Adrenal gland (tissue), 5 donors: ENCODE measurements around the gene ACER3.

Source experiments
- POLR2A ChIP-seq, 2 donors: fragments of 450-650 bp; IDR thresholded peaks; one replicate each; pipeline ENCODE4 v1.6.1; 2017; ENCODE audit warnings: antibody characterized with exemption in 2 of 2, mild to moderate bottlenecking in 2 of 2, moderate library complexity in 1 of 2
- TF ChIP-seq, protein P1 (sequence below), 6 experiments: fragments of 450-650 bp in 4 of 6; fragments of 200-600 bp in 2 of 6; sonication (generic) in 1 of 6; IDR thresholded peaks; 1 replicate in 5 of 6; 2 replicates in 1 of 6; pipeline versions ENCODE4 v1.5.1 to v1.8.0; 2016 to 2021; ENCODE audit warnings: antibody characterized with exemption in 6 of 6, mild to moderate bottlenecking in 2 of 6, moderate library complexity in 1 of 6
- donor health status: DM: no; HTN: no; CAD: no.

DNA sequence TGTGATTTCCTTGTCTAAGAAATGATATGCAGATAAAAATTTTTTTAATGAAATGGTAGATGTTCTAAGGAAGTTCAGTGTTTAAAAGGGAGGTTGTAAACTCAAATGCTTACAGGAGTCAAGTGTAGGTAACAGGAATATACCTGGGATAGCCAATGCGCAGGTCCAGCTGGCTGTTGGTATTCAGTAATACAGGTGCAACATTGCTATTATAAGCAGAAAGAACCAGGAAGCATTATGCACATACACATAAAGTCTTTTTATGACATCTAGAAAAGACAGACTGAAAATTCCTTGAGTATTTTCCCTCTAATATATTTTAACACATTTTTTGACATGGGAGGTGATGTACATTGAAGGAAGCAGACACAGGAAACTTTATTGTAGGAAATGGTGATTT lies 129.9 kb downstream of the ACER3 start:
- TF ChIP-seq, protein P1, sequence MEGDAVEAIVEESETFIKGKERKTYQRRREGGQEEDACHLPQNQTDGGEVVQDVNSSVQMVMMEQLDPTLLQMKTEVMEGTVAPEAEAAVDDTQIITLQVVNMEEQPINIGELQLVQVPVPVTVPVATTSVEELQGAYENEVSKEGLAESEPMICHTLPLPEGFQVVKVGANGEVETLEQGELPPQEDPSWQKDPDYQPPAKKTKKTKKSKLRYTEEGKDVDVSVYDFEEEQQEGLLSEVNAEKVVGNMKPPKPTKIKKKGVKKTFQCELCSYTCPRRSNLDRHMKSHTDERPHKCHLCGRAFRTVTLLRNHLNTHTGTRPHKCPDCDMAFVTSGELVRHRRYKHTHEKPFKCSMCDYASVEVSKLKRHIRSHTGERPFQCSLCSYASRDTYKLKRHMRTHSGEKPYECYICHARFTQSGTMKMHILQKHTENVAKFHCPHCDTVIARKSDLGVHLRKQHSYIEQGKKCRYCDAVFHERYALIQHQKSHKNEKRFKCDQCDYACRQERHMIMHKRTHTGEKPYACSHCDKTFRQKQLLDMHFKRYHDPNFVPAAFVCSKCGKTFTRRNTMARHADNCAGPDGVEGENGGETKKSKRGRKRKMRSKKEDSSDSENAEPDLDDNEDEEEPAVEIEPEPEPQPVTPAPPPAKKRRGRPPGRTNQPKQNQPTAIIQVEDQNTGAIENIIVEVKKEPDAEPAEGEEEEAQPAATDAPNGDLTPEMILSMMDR (IDR thresholded peaks at IDR 0.05), result no peak
- TF ChIP-seq POLR2A (IDR thresholded peaks at IDR 0.05), result no peak
